Stimulated activated naive CD8-positive, alpha-beta T cell treated with anti-CD3 and anti-CD28 coated beads, Interleukin-15, Interleukin-2, amounts not matched to agents 100 U/mL and 50 U/mL, for 24 hours (primary cell): ENCODE measurements around the gene HKDC1.

ENCODE experiments used
- ATAC-seq: fragments of 150-1000 bp; cut with Tn5 transposase; one replicate; pipeline ENCODE4 v1.10.0; 2021
- DNase-seq: peaks from one replicate; pipeline ENCODE4 v3.0.0; 2021

The HKDC1 gene

DNA sequence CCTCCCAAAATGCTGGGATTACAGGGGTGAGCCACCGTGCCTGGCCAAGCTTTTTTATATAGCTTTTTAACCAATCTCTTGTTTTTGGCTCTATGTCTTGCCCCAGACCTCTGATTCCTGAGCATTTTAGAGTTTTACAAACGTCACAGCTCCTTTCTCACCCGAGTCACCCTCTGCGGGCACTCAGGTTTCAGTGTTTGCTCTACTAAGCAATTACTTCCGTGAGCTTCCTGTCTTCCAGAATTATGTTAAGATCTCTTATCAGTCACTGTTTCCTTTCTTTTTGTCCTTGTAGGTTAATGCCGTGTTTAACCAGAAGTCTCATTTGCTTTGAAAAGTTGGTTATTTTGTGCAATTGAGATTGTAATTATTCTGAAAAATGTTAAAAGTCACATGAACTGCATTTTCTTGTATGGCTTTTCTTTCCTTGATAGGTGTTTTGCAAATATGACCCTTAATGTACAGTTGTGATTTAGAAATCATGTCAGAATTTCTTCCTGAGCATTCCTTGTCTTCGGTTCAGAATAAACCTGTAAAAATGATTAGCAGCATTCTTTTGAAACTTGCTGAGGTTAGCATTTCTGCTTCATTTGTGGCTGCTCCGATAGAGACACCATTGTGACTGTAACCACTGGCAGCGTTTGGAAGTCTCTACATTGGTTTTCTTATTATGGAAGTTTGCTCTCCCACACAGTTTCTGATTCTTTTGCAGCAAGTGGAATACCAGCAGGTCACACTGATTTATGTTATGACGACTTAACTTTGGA is 4.5 kb upstream of the HKDC1 start:
- ATAC-seq: peak; percentile 61

DNA sequence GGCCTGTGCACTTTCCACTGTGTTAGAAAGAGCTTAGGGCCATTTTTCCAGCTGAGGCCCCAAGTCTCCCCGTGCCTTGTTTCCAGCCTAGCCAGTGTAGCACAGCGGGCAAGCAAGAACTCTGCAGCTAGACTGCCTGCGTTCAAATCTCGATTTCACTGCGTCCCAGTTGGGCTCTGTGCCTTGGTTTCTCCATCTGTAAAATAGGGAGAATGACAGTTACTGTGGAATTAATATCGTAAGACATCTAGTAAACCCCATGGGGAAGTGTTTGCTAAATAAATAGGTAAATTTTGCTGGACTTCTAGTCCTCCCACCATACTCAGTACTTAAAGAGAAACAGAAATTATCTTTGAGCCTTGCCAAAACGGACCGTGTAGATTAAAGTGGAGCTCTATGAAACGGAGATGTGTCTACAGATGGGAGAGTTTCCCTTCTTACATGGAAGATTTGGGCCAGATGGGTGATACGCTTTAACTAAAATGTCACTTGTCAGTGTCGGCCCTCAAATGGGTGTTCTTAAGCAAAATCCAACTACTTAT is 3.5 kb upstream of the HKDC1 start:
- DNase-seq (no peak), ATAC-seq (no peak)

More for the DNA sequence above, 4.5 kb upstream of the HKDC1 start:
- no peak for DNase-seq

DNA sequence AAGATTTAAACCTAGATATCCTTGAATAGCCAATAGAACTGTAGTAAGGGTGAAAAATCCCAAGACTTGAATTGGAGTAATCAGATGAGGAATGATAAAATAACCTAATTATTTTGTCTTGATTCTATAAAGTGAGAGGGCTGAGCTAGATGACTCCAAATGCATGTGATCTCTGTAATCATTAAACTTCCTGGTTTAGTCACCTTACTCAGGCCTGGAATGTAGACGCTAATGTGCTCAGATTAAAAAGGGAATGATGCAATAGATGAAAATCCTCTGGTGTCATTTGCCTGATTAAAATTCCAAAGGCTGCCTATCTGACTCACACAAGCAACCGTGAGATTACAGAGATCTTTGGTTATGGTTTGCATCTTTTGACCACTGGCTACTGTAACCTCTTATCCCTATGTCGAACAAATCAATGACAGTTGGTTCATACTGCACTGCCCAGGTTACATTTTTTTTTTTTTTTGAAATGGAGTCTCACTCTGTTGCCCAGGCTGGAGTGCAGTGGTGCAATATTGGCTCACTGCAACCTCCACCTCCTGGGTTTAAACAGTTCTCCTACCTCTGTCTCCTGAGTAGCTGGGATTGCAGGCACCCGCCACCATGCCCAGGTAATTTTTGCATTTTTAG is 2.9 kb upstream of the HKDC1 start:
- no peak for DNase-seq
- no peak for ATAC-seq

GRCh38 chr10:69218831-69219230 is 1.3 kb upstream of the HKDC1 start:
- ATAC-seq: no peak
- no peak for DNase-seq

GRCh38 chr10:69220507-69220906 is 375 bp downstream of the HKDC1 start:
- ATAC-seq: no peak
- DNase-seq: no peak

GRCh38 chr10:69222157-69223027 is 2.3 kb downstream of the HKDC1 start:
- DNase-seq (peak; percentile 81), ATAC-seq (peak; percentile 95)

- ATAC-seq (no peak), DNase-seq (no peak)
These were observed 2.9 kb downstream of the HKDC1 start for GRCh38 chr10:69223028-69223342.

- ATAC-seq (no peak), DNase-seq (no peak)
These were observed 4.9 kb downstream of the HKDC1 start for GRCh38 chr10:69224862-69225657.

GRCh38 chr10:69225681-69226080 is 5.5 kb downstream of the HKDC1 start:
- ATAC-seq (no peak), DNase-seq (no peak)

DNA sequence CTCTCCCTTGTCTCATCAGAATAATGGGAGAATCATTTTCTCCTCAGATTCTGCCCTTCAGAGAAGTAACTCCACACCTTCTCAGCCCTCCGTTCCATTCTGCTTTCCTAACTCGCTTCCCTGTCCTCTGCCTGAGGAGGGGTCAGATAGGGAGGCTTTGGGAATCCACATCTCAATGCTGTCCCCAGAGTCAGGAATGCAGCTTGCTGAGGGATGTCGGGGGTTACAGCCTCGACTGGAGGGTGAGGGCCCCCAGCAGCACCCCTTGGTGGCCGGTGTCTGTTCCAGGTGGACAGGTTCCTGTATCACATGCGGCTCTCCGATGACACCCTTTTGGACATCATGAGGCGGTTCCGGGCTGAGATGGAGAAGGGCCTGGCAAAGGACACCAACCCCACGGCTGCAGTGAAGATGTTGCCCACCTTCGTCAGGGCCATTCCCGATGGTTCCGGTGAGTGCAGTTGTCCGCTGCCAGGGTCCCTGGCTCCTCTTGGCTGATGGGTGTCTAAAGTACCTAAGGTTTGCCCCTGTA is 6.9 kb downstream of the HKDC1 start:
- ATAC-seq: no peak
- DNase-seq: no peak

- ATAC-seq: no peak
- DNase-seq: no peak
These were observed 8.0 kb downstream of the HKDC1 start for GRCh38 chr10:69228151-69228550.

GRCh38 chr10:69229616-69229916 is 9.4 kb downstream of the HKDC1 start:
- ATAC-seq: no peak
- DNase-seq: no peak

- DNase-seq (no peak), ATAC-seq (no peak)
These were observed 10.0 kb downstream of the HKDC1 start for GRCh38 chr10:69230128-69230527.

- ATAC-seq (no peak), DNase-seq (no peak)
These were observed 12.1 kb downstream of the HKDC1 start for GRCh38 chr10:69232252-69232651.

GRCh38 chr10:69232736-69233480 is 12.8 kb downstream of the HKDC1 start:
- DNase-seq (no peak), ATAC-seq (no peak)

DNA sequence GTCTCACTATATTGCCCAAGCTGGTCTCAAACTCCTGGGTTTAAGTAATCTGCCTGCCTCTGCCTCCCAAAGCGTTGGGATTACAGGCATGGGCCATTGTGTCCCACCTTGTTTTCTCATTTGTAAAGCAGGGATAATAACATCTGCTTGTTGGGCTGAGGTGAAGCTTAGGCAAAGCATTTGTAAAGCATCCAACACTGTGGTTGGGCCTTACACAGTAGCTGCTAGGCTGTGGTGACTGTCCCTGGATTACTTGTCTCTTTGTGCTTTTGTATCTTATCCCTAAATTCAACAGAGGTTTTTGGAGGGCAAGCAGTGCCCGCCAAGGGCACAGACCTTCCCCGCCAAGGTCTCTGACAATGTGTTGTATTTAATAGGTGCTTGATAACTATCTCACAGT is 14.3 kb downstream of the HKDC1 start:
- DNase-seq: no peak
- no peak for ATAC-seq

- DNase-seq: peak; percentile 89
- ATAC-seq: peak; percentile 96
These were observed 17.5 kb downstream of the HKDC1 start for GRCh38 chr10:69237528-69238159.

DNA sequence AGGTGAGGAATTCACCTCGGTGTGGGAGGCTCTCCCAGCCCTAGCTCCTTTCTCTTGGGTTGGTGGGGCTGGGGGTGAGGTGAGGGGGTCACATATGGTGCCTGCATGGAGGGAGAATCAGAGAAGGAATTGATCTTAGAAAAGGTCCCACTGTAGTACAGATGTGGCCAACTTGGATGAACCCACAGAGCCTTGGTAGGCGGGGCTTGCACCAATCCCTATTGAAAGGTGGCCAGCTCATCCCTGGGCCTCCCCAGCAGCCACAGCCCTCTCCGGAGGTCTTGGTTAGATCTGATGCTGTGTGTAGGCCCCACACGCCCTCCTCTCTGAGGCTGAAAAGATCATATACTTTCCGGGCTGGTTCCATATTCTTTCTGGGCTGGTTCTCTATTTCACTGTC is 19.0 kb downstream of the HKDC1 start:
- no peak for ATAC-seq
- DNase-seq: no peak

GRCh38 chr10:69239816-69240434 is 19.8 kb downstream of the HKDC1 start:
- ATAC-seq (no peak), DNase-seq (no peak)

- ATAC-seq (no peak), DNase-seq (no peak)
These were observed 20.3 kb downstream of the HKDC1 start for GRCh38 chr10:69240455-69240854.
